Dedifferentiated amniotic fluid mesenchymal stem cell (primary cell): ENCODE results near the gene PBOV1.
"Not testable (repeated sequence)": the region's sequence is repeated elsewhere in the genome, so short reads cannot be mapped to it uniquely, and the experiment has no call there.

Experiments
- DNase-seq: peaks from one replicate; pipeline ENCODE4 v3.0.0-alpha.2; 2016; ENCODE audit errors: extremely low spot score

The PBOV1 gene

DNA sequence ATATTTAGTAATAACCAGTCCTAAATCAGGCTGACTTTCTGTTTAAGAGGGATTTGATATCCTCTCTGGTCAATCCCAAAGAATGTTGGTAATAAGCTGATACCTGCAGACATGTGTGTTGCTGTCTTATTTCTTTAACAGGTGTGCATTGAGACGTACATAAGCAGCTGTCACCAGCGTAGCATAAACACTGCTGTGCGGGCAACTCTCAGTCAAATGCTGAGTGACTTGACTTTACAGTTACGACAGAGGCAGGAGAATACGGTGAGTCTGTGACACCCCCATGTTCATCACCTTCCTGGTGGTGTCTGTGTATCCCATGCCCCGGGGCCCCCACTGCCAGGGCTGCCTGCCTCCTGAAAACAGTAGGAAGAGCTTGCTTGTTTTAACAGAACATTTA lies 20.1 kb upstream of the PBOV1 start:
- no peak for DNase-seq

DNA sequence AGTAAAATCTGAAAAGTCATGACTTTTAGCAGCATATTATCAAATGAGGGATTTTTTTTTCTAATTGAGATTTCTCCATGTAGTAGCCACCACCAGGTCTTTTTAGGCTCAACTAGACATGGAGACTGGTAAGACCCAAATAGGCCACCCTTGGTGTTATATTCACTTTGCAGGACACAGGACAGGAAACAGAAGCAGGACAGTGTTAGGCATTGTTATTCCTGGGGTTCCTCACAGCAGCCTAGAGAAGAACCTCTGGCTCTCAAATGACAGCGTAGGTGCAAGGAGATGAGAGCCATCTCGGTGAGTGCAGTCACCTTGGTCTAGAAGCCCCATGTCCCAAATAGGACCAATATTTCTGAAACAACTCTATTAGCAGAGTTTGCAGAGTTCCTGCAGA lies 19.2 kb upstream of the PBOV1 start:
- DNase-seq = no peak

DNA sequence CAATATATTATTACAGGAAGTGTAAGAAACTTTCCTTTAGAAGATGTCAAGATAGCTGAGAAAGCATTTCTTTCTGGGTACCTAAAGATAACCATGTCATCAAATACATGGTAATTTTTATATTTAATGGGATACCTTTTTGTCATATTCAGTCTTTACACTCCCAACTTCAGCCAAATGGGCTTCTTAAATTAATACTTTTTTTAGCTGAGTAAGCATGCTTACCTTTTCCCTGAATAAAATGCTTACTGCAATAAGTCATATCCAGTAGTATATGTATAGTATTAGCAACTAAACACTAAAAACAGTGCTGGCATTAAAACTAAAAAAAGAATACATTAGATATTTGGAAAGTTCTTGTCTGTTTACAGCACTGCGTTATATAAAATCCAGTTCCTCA lies 17.4 kb upstream of the PBOV1 start:
- no peak for DNase-seq

DNA sequence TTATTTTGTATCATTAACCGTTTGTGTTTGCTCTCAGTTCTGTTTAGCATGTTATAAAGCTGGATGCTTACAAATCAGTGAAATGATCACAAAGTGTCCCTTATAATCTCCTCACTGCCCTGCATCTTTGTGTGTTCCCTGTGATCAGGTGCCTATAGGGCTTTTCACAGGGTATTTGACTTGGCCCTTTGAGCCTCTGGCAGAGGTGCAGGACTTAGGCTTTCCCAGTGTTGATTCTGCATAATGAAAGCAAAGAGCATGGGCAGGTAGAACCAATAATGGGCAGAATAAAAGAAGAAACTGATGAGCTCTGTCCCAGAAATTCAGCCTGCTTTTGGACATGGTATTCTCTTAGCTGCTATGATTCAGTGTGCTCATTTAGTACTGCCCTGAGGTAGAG lies 16.9 kb upstream of the PBOV1 start:
- DNase-seq = no peak

DNA sequence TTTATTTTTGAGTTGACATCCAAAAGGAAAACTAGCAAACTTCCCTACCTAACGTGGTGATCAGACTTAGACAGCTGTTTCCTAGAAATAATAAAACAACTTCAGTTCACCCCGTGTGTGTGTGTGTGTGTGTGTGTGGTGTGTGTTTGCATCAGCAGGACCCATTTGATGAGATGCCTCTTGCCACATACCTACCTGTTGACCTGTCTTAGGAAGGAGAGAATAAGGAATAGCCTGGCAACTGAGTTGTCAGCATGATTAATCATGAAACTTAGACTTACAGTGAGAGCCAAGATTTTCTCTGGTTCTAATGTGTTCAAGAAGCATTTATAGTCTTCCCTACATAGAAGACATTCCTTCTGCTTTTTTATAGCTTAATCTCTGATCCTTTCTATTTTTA lies 16.1 kb upstream of the PBOV1 start:
- DNase-seq = no peak

DNA sequence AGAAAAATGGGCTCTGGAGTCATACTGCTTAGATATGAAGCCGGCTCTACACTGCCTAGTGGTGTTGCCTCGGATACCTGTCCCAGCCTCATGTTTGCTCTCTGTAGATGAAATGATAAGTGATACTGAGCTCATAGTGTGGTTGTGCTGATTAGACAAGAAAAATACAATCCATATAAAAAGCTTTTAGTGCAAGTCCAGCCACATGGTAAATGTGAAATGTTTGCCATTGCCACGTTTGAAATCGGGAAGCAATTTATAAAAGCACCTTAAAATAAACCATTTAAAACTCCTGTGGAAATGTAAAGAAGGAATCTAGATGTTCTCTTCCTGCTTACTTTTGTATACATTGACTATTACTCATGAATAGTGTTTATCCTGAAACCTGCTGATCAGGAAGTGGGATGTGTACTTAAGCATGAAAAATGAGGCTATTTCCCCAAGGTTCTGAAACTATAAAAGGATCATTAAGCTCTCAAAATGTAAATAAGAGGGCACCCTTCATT lies 13.1 kb upstream of the PBOV1 start:
- DNase-seq = no peak

DNA sequence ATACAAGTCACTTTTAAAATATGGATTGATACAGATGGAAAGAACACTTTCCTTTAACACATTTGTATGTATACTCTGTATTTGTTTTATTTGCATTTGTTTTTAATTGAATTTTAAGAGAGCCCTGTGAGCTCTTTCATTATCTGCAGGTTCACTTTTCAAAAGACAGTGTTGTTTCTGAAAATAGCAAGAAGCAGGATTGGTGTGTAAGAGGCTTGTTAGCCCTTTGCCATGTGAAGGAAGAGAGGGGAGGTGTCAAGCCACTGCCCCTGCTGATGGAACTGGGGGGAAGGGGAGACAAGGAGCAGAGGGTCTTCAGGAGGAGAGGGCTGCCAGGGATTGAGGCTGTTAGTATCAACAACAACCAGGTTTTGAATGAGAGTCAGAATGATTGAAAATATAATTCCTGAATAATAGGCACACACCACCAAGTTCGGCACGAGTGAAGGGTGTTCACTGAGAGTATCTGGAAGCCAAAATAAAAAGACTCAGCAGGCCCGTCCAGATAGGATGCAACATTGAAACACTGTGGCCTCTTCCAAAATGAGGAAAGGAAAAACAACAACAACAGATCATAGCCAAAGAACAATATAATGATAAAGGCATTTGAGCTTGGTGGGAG lies 12.6 kb upstream of the PBOV1 start:
- no peak for DNase-seq

DNA sequence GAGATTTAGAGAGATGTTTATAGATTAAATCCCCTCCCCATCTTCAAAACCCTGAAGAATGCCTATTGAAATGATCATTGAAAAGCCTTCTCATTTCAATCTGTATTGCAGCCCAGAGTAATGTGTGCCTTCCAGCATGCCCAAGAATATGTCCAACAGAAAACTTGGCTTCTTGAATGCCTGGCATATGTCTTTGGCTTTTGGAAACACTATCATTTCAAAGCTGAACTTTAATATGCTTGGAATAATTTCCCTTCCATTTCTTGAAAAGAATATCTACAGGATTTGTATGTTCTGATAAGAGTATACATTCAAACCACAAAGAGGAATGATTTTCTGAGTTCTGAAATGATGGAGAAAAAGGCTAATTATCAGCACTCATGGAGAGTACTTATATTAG lies 11.9 kb upstream of the PBOV1 start:
- DNase-seq = no peak

DNA sequence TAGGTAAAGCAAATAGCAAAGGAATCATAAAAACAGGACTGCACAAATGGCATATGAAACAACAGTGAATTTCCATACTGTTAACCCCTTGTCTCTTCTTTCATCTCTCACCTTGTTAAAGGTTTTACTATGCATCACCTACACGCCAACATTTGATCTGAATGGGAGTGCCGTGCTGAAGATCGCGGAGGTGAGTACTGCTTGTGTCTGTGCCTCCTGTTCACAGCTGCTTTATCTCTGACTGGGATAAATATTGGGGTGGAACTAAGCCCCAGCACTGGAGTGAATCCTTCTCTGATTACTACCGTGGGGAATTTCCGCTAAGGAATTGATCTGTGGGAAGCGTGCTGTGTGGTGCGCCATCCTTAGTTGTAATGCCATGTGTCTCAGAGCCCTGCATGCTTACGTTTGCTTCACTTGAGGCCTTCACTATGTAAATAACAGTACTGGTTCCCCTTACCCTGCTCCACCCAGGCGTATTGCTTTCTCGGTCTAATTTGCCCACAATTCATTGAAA lies 11.4 kb upstream of the PBOV1 start:
- DNase-seq = no peak

DNA sequence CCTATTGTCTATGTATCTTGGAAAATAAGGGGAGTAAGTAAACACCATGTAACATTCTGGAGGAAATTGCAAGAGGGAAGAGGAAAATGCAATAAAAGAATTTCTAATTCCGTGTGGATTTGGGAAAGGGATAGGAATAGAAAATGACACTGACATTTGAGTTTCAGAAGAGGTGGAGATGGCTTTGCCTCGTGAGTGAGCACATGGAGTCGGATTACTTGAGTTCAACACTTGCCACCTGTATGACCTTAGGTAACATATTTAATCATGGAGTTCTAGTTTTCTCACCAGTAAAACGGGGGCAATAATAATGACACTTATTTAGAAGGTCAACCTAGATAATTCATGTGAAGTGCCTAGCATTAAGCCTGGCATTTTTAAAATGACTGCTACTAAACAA lies 10.8 kb upstream of the PBOV1 start:
- no peak for DNase-seq

DNA sequence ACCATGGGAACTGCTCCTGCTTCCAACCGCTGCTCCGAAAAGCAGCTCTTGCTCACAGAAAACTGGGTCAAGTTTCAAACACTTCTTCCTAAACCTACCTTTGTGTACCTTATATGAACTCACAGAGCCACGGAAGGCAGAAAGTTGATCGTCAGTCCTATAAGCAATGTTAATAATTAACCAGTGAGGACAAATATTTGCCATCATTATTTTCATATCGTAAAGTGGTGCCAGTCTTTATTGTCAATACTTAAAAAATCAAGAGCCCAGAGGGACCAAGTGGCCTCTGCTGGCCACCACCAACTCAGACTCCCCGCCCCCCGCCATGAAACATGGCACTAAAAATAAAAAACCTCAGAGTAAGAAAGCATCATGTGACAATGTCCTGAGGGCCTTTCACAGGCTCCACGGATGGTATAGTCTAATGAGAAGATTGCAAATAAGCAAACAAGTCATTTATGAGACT lies 9.1 kb upstream of the PBOV1 start:
- no peak for DNase-seq

DNA sequence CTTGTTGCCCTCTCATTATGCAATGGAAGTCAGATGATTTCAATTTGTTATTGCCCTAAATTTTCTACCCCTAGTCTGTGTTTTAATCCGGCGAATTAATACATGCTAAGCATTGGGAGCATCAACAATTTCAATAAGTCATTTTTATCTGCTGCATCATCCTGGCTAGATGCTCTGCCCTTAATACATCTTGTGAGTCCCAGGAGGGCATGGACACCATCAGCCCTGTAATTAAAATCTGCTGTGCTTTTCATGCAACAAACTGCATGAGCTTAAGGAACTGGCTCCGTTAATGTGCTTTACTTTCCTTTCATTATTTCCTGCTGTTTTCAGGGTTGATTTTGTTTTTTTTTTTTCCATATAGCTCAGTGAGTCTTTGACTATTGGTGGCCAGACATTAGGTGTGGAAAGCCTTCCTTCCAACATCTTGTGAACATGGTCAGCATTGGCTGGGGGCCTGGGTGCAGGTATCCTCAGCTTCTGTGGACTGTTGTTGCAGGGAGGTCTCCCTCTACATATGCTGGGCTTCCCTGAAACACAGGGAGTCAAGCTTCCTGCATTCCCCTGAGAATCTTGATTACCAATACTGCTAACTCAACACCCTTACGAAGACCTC lies 8.5 kb upstream of the PBOV1 start:
- no peak for DNase-seq

DNA sequence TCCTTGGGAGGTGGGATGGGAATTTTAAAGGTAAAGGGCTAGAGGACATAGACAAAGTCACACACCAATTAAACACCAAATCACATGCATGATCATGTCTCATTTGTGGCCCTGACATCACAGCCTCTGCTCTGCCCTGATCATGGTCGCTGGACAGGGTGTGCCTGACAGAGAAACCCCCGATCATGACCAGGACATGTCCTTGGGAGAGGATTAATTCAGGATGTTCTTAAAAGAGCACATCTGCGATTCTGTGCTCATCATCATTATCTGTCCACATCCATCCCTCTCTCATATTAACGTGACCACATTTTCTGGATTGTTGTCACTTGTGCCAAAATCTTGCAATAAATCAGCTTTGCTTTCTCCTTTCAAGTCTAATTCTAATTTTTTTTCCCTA lies 7.7 kb upstream of the PBOV1 start:
- DNase-seq = no peak

DNA sequence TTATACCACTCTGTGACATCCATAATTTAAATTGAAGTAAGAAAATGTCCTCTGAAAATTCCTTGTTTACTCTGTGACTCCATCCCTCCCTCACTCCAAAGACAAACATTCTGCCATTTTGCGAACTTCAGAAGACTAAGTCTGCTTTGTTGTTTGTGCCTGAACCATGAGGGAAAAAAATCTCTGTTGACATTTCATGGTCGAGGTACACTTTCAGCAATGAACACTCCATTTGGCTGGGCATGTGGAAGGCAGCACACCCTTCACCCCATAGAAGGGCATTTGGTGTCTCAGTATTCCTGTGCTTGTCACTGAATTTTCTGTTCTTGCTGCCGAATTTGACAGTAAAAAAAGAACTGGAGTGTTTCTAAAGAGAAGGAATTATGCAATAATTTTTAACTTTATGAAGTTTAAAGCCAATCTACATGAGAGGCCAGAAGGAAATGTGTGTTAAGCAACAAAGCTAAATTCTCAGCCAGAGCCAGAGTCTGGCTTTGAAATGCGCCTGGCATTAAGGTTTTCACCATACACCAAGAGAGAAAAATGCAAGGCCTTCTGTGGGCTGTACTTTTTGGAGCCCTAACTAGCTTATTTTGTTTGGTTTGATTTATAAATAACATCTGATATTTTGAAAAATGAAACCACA lies 4.7 kb upstream of the PBOV1 start:
- no peak for DNase-seq

DNA sequence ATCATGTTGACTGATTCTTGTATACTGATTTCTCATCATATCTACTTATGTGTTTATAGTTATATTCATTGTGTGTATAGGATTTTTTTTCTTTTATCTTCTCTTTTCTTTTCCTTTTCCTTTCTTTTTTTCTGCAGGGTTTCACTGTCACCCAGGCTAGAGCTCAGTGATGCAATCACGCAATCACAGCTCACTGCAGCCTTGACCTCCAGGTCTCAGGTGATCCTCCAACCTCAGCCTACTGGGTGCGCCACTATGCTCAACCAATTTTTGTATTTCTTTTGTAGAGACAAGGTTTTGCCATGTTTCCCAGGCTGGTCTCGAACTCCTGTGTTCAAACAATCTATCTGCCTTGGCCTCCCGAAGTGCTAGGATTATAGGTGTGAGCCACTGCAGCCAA lies 1.6 kb upstream of the PBOV1 start:
- no peak for DNase-seq

DNA sequence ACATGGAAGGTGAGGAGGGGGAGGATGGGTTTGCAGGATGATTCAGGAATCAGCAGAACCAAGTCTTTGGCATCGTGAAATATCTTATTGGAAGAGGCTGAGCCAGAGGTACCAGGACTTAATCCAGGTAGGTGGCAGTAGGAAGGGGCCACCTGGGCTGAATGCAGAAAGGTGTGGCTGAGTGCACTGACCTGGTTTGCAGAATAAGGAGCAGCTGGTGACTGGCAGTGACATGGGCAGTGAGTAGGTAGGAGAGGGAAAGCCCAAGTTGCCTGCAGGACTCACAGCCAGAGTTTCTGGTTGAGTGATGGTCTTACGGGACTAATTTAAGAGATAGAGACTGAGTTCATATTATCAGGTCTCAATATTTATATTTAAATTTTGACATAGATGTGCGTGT lies 1.1 kb upstream of the PBOV1 start:
- no peak for DNase-seq

DNA sequence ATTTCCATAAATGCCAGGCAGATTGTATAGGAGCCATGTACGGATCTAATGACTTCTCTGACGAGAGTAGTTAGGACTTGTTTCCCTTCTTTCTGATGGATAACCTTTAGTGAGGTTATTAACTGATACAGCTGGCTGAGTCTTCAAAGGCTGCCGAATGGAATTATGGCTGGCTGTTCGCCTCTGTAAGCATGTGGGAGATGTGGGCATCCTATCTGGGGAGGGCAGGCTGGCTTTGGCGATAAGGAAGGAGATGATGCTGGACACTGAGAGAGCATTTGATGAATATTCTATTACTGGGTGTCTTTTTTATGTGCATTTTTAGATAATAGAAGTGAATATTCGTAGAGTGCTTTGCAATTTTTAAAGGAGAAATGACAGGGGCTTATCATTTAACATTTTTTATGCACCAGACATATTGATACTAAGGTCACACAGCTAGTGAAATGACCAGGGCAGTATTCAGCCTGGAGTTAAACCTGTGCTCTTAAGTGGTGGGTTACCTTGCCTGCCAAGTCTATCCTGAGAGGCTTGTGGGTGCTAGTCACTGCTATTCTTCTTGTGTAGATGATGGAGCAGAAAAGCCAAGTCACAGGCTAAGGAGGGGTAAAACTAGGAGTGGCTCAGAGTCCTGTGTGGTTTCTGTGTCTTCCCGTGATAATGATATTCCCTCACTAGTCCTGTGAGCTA lies 3.1 kb downstream of the PBOV1 start:
- no peak for DNase-seq

DNA sequence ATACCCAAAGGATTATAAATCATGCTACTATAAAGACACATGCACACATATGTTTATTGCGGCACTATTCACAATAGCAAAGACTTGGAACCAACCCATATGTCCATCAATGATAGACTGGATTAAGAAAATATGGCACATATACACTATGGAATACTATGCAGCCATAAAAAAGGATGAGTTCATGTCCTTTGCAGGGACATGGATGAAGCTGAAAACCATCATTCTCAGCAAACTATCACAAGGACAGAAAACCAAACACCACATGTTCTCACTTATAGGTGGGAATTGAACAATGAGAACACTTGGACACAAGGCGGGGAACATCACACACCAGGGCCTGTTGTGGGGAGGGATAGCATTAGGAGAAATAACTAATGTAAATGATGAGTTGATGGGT lies 5.8 kb downstream of the PBOV1 start:
- not testable (repeated sequence) for DNase-seq

DNA sequence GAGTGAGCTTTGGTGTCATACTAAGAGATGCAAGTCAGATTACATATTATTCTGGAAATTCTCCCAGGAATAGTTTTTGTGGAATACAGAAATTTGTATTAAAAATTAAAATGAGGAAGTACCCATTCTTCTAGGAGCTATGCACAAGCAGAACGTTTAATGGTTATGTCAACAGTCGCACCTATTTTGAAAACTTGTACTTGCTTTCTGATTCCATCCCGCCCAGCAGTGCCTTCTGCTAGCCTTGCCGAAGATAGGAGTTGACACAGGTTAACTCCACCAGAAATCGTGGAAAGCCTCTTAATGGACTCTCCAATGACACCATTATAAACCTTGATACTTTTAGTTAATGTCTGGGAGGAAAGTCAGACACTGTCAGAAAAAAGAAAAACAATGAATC lies 6.7 kb downstream of the PBOV1 start:
- DNase-seq = no peak

DNA sequence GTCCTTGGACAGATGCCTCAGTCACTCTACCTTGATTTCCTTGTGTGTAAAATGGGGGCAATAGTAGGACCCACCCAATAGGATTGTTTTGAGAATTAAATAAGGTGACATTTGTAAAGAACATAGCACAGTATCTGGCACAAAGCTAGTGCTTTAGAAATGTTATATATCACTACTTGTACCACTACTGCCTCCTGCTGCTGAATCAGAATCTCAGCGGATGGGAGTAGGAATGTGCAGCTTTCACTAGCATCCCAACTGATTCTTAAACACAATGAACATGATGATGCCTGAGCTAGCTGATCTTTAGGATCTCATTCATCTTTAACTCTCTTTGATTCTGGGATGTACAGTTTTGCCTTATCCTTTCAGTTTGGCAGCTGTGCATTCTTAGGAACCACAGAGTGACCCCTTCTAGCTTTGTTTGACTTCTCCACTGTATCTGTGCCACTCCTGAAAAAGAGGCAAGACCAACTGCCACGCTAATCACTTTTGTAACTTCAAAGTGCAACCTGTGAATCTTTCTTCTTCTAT lies 7.2 kb downstream of the PBOV1 start:
- no peak for DNase-seq

DNA sequence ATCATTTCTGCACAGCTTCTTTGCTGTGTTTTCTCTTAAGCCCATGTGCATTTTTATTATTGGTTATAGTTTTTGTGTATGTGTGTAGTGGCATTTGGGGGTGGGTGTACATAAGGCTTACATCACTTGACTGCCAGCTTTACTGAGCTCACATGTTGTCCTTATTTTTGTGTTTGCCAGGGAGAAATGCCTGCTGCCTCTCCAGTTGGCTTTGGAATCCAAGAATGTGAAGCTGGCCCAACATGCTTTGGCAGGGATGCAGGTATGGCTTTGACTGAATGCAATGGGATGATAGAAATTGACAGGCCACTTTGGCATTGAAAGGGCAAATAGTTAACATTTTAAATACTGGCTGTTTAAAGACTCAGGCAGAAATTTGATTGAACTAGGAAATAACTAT lies 11.4 kb downstream of the PBOV1 start:
- DNase-seq = no peak

DNA sequence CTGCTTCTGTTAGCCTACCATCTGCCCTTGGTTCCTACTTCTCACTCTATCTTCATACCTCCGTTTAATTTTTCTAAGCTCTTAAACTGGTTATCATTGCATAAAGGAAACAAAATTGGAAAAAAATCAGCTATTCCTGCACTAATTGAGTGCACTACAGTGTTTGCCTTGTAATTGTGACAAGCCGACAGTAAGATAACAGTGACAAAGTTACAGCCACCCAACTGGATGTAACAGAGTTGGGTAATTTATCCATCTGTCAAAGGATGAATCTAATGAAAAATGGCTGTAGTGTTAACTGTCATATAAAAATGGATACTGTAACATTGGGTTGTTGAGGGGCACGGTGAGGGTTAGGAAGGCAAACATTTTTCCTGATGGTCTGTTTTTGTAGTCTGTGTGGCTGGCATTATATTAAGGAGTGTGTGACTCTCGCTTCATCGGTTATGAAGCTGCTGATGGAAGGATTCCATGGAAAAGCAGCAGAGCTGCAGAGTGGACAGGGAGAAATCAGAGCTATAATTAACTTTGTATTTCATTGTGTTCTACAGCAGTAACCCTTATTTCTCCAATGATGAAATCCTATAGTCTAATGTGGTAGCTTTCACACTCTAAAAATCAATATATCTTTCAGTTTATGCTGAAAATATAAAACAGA lies 12.7 kb downstream of the PBOV1 start:
- no peak for DNase-seq
